ENCODE data around the gene PTPRM. TPM values are rescaled to one million over a fixed set of nuclear protein-coding genes. Genes with fewer than 3 reads are reported as not detected.

PTPRM gene
- total and polyA plus RNA-seq, 2 donors (not counting 3 experiments of a cell fraction or from before 2014, with no cell fraction given), result 37.4 to 43.7 TPM

GRCh38 chr18:8454136-8454535 is 887.0 kb downstream of the PTPRM start:
- no peaks in the 10 kb centered on the region for H3K9me3 ChIP-seq (replicated peaks; ENCODE audit: control insufficient read depth, insufficient read depth, low read length)
- ChIA-PET POLR2A (no interaction called here), CTCF (no interaction called here)
- DNase-seq (ENCODE audit: low read depth, low spot score) (no peak), FAIRE-seq (no peak)
- no peaks in the 10 kb centered on the region for H3K4me1 ChIP-seq (ENCODE audit: control insufficient read depth, extremely low read depth, insufficient read depth, low read length)
- intact Hi-C loops (cut with micrococcal nuclease), result no loop called here
- no peaks in the 10 kb centered on the region for H3K36me3 ChIP-seq (ENCODE audit: control insufficient read depth in 2 of 2, extremely low read depth in 1 of 2, insufficient read depth in 2 of 2, low read length in 2 of 2)
- H3K79me2 ChIP-seq (ENCODE audit: control insufficient read depth, insufficient read depth, low read length), result no peaks in the 10 kb centered on the region
- no peaks in the 10 kb centered on the region for H4K20me1 ChIP-seq (replicated peaks; ENCODE audit: control insufficient read depth, extremely low read depth, insufficient read depth, low read length)
- H2AFZ ChIP-seq (ENCODE audit: low read depth, low read length), result no peak overlapping the region
- H3K27ac ChIP-seq (ENCODE audit: insufficient read depth, low read depth, low read length), result no peak overlapping the region
- dilution Hi-C loops (cut with MboI; ENCODE audit: extremely low pct_ligation_motif_present, low sequenced_read_pairs), result no loop called here
- TF ChIP-seq CTCF (IDR thresholded peaks at IDR 0.05; ENCODE audit: extremely low read depth in 1 of 2, insufficient read depth in 1 of 2, low read depth in 1 of 2, low read length in 2 of 2) (no peak), GATA2 (IDR thresholded peaks at IDR 0.05; ENCODE audit: insufficient read depth, insufficient read length, low read depth, low read length) (no peak), JUN (IDR thresholded peaks at IDR 0.05; ENCODE audit: borderline replicate concordance, insufficient read depth, insufficient read length, low read depth) (no peak), MYC (IDR thresholded peaks at IDR 0.05; ENCODE audit: low read depth, low read length) (no peak), POLR2A (IDR thresholded peaks at IDR 0.05; ENCODE audit: low read depth, low read length) (no peak), FOS (IDR thresholded peaks at IDR 0.05; ENCODE audit: borderline replicate concordance, insufficient read depth, low read length) (no peak), MAX (IDR thresholded peaks at IDR 0.05; ENCODE audit: insufficient read depth, insufficient read length) (no peak)
- no peak overlapping the region for H3K4me3 ChIP-seq (replicated peaks in 1 of 3; ENCODE audit: insufficient read depth in 1 of 3, low read depth in 1 of 3, low read length in 3 of 3)
- H3K9ac ChIP-seq (replicated peaks; ENCODE audit: extremely low read depth, insufficient read depth, low read length), result no peak overlapping the region
- H3K9me1 ChIP-seq (replicated peaks; ENCODE audit: control insufficient read depth, extremely low read depth, insufficient read depth, low read length), result no peaks in the 10 kb centered on the region
- no peaks in the 10 kb centered on the region for H3K27me3 ChIP-seq (ENCODE audit: control insufficient read depth in 2 of 2, insufficient read depth in 2 of 2, low read length in 2 of 2)
- no TSS peak for BruUV-seq (replicated peaks)
- no peak overlapping the region for H3K4me2 ChIP-seq (ENCODE audit: insufficient read depth, low read length)

Measured in endothelial cell of umbilical vein (primary cell).